Measurements from ENCODE around the gene LARGE1. TPM values are rescaled to one million over a fixed set of nuclear protein-coding genes. Genes with fewer than 3 reads are reported as not detected.

The LARGE1 gene
- total and polyA plus RNA-seq, 2 of the 4 experiments (the other 2 are of a cell fraction), result 6.2 to 12.4 TPM

- Histone ChIP-seq H2BK5ac (ENCODE audit: low read depth, low read length, poor library complexity, severe bottlenecking) (no peak overlapping the region), H4K8ac (ENCODE audit: low read depth in 2 of 2, low read length in 2 of 2) (no peak overlapping the region), H3K14ac (replicated peaks; ENCODE audit: low read depth, low read length) (no peak overlapping the region), H3K56ac (ENCODE audit: extremely low read depth, insufficient read depth, low read length) (no peak overlapping the region), H2BK120ac (ENCODE audit: low read depth, low read length) (no peak overlapping the region), H4K20me1 (ENCODE audit: insufficient read depth, low read length) (no peaks in the 10 kb centered on the region), H3K9me3 (ENCODE audit: control insufficient read depth, insufficient read depth, low read length) (no peaks in the 10 kb centered on the region), H2BK20ac (ENCODE audit: low read depth, low read length) (no peak overlapping the region), H3K4me1 (ENCODE audit: control insufficient read depth, insufficient read depth, low read length) (no peaks in the 10 kb centered on the region; the same call in 1 of the 2 replicates), H3K18ac (ENCODE audit: low read depth, low read length) (no peak overlapping the region), H3K79me1 (ENCODE audit: low read depth in 1 of 2, low read length in 2 of 2) (peaks cover 18 to 27% of the 10 kb centered on the region in 2 experiments), H3K4me3 (ENCODE audit: insufficient read depth, low read depth, low read length) (no peak overlapping the region), H4K91ac (ENCODE audit: insufficient read depth, low read depth, low read length) (no peak overlapping the region), H3K23ac (ENCODE audit: low read depth, low read length) (no peak overlapping the region), H3K27me3 (ENCODE audit: control insufficient read depth, insufficient read depth, low read length) (no peaks in the 10 kb centered on the region), H3K9me1 (ENCODE audit: insufficient read depth, low read length) (no peaks in the 10 kb centered on the region), H3K27ac (ENCODE audit: insufficient read depth, low read length) (no peak overlapping the region), H4K5ac (ENCODE audit: low read depth, low read length) (no peak overlapping the region), H3K4me2 (ENCODE audit: low read depth, low read length) (no peak overlapping the region), H2AK9ac (replicated peaks; ENCODE audit: low read depth, low read length, poor library complexity) (no peak overlapping the region), H3K4ac (ENCODE audit: low read depth, low read length) (no peak overlapping the region), H2AK5ac (ENCODE audit: low read depth, low read length) (no peak overlapping the region), H3K9ac (ENCODE audit: low read depth, low read length) (no peak overlapping the region), H3K36me3 (ENCODE audit: control insufficient read depth, insufficient read depth, low read length) (no peaks in the 10 kb centered on the region), H2AFZ (replicated peaks; ENCODE audit: low read length, poor library complexity) (no peak overlapping the region), H2BK15ac (ENCODE audit: low read depth, low read length) (no peak overlapping the region)
- CTCF ChIA-PET, result no interaction called here
- no peak for TF ChIP-seq CTCF (conservative IDR thresholded peaks at IDR 0.05; ENCODE audit: low read depth, low read length)
- no peak for TF ChIP-seq NFE2L2 (IDR thresholded peaks at IDR 0.05; ENCODE audit: low read depth, low read length)
- no peak for TF ChIP-seq POLR2A (IDR thresholded peaks at IDR 0.05; ENCODE audit: low read depth, low read length)
- TF ChIP-seq MAFK (IDR thresholded peaks at IDR 0.05; ENCODE audit: low read depth, low read length), result no peak
- TF ChIP-seq RAD21 (IDR thresholded peaks at IDR 0.05; ENCODE audit: low read length), result no peak
- TF ChIP-seq MAZ (IDR thresholded peaks at IDR 0.05; ENCODE audit: borderline replicate concordance, low read depth, low read length), result no peak
- TF ChIP-seq FOS (IDR thresholded peaks at IDR 0.05; ENCODE audit: low read depth, low read length), result no peak
- no peak for TF ChIP-seq CEBPB (IDR thresholded peaks at IDR 0.05; ENCODE audit: low read depth, low read length)
- TF ChIP-seq ELK1 (IDR thresholded peaks at IDR 0.05; ENCODE audit: borderline replicate concordance, low read depth, low read length), result no peak
- no peak for TF ChIP-seq RCOR1 (IDR thresholded peaks at IDR 0.05; ENCODE audit: insufficient replicate concordance, low read length)
- no peak for TF ChIP-seq SMC3 (IDR thresholded peaks at IDR 0.05; ENCODE audit: low read depth, low read length)
- no peak for TF ChIP-seq BHLHE40 (IDR thresholded peaks at IDR 0.05; ENCODE audit: low read depth, low read length)
- TF ChIP-seq RFX5 (IDR thresholded peaks at IDR 0.05; ENCODE audit: low read depth, low read length), result no peak
- no peak for TF ChIP-seq USF2 (IDR thresholded peaks at IDR 0.05; ENCODE audit: low read depth, low read length)
- DNase-seq (no peak), ATAC-seq (ENCODE audit: low read depth) (no peak)
- in situ Hi-C loops (cut with MboI; ENCODE audit: low sequenced_read_pairs) (no loop called here), intact Hi-C loops (cut with micrococcal nuclease) (no loop called here), dilution Hi-C loops (cut with HindIII; ENCODE audit: low sequenced_read_pairs, unreplicated experiment) (no loop called here)
- POLR2A ChIA-PET (ENCODE audit: unreplicated experiment), result no interaction called here
- 100% methylated on average over 1 of the region's 7 CpGs; no CpG with 5 or more reads in 1 of the 2 experiments for WGBS, 2 experiments (ENCODE audit: extremely low coverage in 2 of 2, insufficient read length in 1 of 2)
- BruUV-seq (replicated peaks), result no TSS peak
Observed at GRCh38 chr22:33903012-33903411, 17.3 kb downstream of the LARGE1 start.

All from IMR-90 (cell line).